Kidney tubule cell (primary cell): ENCODE measurements around the gene PPP2R1A.

Experiments
- DNase-seq: peaks from one replicate; pipeline ENCODE4 v3.0.0-alpha.2; 2018; ENCODE audit warnings: low spot score

Gene PPP2R1A

DNA sequence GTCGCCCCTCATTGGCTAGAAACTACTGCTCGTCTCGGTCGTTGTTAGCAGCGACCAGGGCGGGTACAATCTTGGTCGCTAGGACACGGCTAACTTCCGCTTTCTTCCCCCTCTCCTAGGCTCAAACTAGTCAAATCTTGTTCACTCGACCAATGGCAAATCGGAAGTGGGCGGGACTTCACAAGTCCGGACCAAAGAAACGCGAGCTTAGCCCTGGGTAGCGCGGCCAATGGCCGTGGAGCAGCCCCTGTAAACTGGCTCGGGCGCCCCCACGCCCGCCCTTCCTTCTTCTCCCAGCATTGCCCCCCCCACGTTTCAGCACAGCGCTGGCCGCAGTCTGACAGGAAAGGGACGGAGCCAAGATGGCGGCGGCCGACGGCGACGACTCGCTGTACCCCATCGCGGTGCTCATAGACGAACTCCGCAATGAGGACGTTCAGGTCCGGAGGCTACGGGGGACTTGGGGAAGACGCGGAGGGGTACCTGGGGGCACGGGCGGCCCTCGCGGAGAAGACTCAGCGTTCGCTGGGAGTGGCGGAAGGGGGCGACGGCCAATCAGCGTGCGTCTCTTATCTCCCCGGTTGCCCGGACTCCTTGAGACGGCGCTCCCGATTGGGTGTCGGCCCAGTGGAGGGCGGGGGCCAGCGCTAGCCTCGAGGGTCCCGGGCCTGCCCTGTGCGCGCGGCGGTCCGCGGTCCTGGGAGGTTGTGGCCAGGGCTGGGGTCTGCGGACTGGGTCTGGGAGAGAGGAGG is at the start of gene PPP2R1A:
Gene PPP2R1A (plus strand): TSS at position 318 of the 752 bp plus-strand sequence. CDS start 45 bp downstream, at position 363.
- DNase-seq, result peak; percentile 100

DNA sequence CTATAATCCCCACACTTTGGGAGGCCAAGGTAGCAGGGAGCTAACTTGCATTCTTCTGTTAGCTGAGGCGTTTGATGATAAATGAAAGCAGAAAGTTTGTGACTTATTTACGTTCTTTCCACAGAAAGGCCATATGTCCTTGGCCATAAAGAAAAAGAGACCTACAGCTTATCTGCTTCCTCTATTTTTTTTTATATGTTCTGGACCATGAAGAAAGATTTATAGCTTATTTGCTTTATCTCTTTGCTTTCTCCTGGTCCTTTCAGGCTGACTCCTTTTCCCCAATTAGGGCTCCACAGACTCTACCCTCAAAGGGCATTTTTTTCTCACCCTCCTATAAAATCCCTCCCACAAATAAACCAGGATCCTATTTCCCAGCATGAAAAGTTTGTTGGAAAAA is 48.6 kb upstream of the PPP2R1A start:
- no peak for DNase-seq

DNA sequence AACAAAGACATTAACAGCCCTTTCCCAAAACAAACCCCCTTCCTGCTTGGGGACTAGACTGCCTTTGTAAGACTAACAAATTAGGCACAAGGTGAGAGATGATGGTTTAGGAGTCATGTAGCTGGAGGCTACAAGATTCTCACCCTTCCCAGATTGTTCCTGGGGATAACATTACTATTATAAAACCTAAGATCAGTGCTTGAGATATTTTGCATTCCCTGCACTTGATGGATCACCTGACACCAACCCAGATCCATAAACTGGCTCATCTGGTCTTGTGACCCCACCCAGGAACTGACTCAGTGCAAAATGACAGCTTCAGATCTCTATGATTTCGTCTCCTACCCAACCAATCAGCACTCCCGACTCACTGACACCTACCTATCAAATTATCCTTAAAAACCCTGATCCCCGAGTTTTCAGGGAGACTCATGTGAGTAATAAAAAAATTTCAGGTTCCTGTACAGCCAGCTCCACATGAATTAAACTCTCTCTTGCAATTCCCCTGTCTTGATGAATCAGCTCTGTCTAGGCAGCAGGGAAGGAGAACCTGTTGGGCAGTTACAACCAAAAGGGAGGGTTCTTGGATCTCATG is 47.8 kb upstream of the PPP2R1A start:
- no peak for DNase-seq

DNA sequence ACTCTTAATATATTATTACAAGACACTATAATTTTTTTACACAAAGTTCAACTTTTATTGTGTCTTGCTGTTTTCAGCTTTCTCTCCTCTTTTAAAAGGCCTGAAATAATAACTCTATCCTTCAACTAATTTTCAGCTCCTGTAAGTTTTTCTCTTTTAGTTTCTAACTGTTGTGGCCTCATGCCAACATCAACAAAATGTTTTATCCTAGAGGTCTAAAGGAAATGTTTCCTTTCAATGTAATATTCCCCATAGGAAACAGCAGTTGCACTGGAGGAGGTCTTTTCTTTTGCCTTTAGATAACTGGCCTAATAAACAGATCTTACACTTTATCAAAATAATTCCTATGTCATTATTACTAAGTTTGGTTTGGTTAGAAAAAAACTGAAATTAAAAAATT is 41.6 kb upstream of the PPP2R1A start:
- DNase-seq, result no peak

DNA sequence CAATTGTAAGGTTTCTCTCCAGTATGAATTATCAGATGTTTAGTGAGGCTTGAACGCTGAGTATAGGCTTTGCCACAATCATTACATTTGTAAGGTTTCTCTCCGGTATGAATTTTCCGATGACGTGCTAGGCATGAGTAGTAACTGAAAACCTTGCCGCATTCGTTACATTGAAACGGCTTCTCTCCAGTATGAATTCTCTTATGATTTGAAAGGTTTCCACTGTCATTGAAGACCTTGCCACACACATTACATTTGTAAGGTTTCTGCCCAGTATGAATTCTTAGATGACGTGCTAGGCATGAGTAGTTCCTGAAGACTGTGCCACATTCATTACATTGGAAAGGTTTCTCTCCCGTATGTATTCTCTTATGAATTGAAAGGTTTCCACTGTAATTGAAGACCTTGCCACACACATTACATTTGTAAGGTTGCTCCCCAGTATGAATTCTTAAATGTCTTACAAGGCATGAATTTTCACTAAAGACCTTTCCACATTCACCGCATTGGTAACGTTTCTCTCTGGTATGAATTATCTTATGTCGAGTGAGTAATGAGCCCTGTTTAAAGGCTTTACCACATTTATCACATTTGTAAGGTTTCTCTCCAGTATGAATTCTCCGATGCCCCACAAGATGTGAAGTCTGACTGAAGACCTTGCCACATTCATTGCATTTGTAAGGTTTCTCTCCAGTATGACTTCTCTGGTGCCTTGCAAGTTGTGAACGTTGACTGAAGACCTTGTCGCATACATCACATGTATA is 34.1 kb upstream of the PPP2R1A start:
- no peak for DNase-seq

GRCh38 chr19:52170304-52170703 is 19.5 kb upstream of the PPP2R1A start:
- no peak for DNase-seq

GRCh38 chr19:52170863-52171320 is 19.0 kb upstream of the PPP2R1A start:
- peak; percentile 4 for DNase-seq

- peak; percentile 78 for DNase-seq
Measured at GRCh38 chr19:52171321-52172169, 18.3 kb upstream of the PPP2R1A start, which contains the start of gene ZNF836. TSS of gene ZNF836 (minus strand) at chr19:52171621. CDS start at chr19:52168072, 3,549 bp downstream.

GRCh38 chr19:52172347-52172746 is 17.5 kb upstream of the PPP2R1A start:
- no peak for DNase-seq

DNA sequence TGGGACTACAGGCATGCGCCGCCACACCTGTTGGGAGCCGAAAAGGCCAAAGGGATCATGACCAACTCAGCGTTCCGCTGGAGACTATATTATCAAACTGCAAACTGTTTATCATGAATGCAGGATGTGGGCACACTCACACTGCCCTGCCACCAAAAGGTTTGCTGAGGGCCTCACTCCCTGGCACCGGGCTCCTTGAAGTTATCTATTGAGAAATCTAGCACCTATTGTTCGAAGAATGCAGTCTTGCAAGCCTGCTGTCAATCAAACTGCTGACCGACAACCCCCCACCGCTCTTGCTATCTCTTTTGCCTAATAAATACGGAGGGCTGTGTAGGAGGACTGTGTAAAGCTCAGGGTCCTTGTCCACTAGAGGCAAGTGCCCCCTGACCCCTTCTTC is 13.3 kb upstream of the PPP2R1A start:
- DNase-seq, result no peak

DNA sequence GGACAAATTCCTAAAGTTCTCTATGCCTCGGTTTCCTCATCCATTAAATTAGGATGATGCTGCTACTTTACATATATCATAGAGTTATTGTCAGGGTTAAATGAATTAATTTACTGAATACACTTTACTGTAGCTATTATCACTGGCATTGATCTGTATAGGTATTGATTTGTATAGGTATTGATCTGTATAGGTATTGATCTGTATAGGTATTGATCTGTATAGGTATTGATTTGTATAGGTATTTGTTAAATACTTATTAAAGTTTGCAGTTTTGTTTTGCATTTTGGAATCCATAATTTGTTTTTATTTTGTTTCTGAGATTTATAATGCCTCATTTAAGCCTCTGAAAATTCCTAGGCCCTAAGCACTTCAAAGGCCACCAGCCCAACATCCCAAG is 2.4 kb upstream of the PPP2R1A start:
- no peak for DNase-seq

DNA sequence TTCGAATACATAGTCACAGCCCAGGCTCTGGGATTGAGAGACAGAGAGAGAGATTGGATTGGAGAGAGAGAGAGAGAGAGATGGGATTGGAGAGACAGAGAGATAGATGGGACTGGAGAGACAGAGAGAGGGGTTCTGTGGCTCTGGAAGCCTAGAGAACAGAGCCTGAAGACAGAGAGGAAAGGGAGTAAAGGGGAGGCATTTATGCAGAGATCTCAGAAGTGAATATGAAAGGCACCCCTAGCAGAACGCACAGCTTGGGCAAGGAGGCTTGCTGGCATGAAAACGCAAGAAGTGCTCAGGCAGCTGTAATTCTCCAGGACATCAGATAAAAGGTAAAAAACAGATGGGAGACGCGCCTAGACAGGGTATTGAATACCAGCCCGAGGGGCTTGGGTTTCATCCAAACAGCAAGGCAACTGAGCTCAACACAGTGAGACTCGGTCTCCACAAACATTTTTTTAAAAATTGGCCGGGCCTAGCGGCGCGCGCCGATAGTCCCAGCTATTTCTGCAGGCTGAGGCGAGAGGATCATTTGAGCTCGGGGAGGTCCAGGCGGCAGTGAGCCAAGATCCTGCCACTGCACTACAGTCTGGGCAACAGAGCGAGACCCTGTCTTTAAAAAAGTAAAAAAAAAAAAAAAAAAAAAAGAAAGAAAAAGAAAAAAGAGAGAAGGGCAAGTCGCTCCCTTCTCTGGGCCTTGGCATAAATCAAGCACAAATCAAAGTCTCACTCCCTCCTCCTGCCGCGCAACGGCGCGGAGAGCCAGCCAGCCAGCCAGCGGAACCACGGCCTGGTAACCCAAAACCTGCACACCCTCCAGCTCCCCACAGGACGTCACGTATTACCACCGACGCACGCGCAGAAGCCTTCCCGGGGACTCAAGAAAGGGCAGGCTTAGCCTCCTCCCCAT is 774 bp upstream of the PPP2R1A start:
- DNase-seq, result peak; percentile 8

GRCh38 chr19:52190487-52191293 is 838 bp downstream of the PPP2R1A start:
- DNase-seq, result peak; percentile 56

GRCh38 chr19:52191389-52191788 is 1.5 kb downstream of the PPP2R1A start:
- peak; percentile 50 for DNase-seq

DNA sequence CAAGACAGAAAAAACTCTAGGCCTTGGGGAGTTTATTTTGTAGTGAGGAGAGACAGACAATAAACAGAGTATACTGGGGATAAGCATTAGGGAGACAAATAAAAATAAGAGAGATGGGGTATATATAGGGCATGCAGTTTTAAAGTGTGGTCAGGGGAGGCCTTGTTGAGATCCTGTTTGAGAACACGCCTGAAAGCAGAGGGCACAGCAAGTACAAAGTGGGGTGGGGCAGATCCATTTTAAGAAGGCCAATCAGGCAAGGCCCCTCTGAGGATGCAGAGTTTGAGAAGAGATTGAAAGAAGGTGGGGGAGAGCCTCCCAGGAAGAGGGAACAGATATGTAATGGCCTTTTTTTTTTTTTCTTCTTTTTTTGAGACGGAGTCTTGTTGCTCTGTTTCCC is 2.1 kb downstream of the PPP2R1A start:
- no peak for DNase-seq

DNA sequence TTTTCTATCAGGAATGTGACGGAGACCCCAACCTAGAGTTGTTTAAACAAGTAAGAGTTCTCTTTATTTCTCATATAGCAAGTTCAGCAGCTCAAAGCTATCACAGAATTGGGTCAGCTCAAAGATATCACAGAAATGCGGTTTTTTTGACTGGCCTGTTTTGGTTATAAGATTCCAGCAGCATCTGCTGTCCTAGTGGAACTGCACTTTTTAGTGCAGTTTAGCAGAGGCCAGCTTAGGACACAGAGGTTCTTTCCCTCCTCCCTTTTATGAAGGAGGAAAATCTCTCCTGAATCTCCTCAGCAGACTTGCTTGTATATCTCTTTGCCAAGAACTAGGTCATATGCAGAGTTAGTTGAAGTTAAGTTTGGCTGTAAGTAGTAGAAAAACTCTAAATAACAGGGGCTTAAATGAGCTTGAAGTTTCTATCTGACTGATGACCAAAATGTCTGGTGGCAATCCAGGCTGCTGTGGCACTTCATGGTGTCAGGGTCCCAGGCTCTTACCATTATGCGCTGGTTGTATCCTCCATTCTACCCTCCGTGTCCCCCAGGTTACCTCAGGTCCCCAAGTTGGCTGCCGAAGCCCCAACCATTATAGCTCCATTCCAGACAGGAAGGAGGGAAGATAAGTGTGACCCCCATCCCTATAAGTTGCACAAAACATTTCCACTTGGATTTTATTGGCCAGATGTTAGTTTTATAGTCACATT is 6.6 kb downstream of the PPP2R1A start:
- no peak for DNase-seq

DNA sequence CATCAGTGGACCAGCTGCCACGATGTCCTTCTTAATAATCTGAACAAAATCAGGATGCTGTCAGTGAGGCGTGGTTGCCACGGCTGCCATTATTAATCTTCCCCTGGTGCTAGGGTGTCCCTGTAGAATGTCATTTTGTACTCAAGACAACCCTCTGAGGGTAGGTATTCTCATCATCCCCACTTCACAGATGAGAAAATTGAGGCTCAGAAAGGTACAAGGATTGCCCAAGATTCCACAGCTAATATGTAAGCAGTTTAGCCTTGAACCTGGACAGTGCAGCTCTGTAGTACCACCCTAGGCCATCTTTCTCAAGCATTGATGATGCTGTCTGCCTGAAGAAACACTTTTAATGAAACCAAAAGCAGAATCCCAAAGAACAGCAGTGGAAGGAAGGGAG is 8.1 kb downstream of the PPP2R1A start:
- DNase-seq, result no peak

GRCh38 chr19:52198678-52199077 is 8.8 kb downstream of the PPP2R1A start:
- peak; percentile 34 for DNase-seq

- DNase-seq, result peak; percentile 72
Measured at GRCh38 chr19:52200044-52200443, 10.2 kb downstream of the PPP2R1A start.
